ENCODE results near the gene OVOL1.

GRCh38 chr11:65808744-65809341, 22.0 kb downstream of the OVOL1 start:
- TF ChIP-seq CTCF (IDR thresholded peaks at IDR 0.05; ENCODE audit: low read depth, low read length, missing input control) (no peak), RAD21 (IDR thresholded peaks at IDR 0.05) (no peak)

Data from liver (tissue), 3 donors.